ENCODE measurements around the gene MCF2L.
"Not testable (repeated sequence)": the region's sequence is repeated elsewhere in the genome, so short reads cannot be mapped to it uniquely, and the experiment has no call there.

The MCF2L gene

DNA sequence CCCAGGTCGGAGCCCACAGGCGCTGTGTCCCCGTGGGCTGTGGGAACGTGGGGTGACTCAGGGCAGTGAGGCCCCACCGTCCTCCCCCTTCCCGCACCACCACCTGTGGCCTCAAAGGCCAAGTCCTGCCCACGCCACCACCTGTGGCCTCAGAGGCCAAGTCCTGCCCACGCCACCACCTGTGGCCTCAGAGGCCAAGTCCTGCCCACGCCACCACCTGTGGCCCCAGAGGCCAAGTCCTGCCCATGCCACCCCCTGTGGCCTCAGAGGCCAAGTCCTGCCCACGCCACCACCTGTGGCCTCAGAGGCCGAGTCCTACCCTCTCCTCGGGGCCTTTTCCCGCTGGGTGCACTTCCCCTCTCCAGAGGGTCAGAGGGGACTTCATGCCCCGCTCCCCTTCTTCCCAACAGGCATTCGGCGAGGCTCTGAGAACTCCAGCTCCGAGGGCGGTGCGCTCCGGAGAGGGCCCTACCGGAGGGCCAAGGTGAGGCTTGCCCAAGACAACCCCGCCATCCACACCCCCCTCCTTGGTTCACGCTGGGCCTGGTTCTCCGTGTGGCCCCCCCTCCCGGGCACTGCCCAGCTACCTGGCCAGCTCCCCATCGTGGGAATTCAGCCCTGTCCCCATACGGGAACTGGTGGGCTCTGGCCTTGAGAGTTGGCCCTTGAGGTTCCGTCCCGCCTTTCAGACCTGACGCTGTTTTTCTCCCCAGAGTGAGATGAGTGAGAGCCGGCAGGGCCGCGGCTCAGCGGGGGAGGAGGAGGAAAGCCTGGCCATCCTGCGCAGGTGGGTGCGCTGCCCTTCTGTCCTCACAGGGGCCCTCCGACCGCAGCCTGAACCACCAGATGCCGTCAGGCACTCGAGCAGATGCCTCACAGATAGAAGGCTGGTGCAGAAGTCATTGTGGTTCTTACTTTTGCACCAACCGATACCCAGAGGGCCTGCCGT is 109.2 kb downstream of the MCF2L start:
- TF ChIP-seq, protein P1, sequence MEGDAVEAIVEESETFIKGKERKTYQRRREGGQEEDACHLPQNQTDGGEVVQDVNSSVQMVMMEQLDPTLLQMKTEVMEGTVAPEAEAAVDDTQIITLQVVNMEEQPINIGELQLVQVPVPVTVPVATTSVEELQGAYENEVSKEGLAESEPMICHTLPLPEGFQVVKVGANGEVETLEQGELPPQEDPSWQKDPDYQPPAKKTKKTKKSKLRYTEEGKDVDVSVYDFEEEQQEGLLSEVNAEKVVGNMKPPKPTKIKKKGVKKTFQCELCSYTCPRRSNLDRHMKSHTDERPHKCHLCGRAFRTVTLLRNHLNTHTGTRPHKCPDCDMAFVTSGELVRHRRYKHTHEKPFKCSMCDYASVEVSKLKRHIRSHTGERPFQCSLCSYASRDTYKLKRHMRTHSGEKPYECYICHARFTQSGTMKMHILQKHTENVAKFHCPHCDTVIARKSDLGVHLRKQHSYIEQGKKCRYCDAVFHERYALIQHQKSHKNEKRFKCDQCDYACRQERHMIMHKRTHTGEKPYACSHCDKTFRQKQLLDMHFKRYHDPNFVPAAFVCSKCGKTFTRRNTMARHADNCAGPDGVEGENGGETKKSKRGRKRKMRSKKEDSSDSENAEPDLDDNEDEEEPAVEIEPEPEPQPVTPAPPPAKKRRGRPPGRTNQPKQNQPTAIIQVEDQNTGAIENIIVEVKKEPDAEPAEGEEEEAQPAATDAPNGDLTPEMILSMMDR (conservative IDR thresholded peaks at IDR 0.05; ENCODE audit: low read depth, low read length) = no peak
- no peak for DNase-seq (ENCODE audit: low read depth)
- H3K4me3 ChIP-seq (ENCODE audit: low read depth, low read length) = no peak overlapping the region

DNA sequence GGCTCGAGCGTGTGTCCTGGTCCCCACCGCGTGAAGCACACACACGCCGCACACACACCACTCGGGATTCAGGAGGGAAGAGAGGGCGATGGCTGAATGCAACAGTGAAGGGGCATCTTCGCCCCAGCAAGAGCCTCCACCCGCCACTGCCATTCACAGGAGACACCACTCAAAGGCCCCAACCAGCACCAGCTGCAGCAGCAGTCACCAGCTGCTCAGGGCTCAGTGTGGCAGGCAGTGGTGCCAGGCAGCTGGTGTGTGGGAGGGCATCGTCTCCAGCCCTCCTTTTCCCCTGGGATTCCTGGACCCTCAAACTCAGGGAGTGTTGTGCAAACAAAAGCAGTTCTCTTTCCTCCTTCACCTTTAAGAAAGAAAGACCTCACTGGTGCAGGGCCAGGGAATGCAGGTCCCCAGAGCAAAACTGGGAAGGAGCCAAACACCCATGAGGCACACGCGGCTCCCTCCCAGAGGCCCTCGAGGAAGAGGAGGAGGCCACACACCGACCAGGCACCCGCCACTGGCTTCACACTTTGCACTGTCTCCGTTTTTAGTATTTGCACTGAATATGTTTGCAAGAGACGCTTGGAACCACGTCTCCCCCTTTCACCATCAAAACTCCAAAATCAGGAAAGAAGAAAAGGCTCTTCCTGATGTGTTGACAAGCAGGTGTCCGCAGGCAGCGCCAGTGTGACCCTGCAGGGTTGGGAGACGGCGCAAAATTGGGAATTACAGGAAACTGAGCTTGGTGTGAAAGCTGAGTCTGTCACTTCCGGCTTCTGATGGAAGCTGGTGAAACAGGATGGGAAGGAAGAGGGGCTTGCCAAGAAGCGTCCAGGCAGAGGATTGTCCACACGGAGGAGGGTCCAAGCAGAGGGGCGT is 110.1 kb downstream of the MCF2L start:
- TF ChIP-seq, protein P1 (conservative IDR thresholded peaks at IDR 0.05; ENCODE audit: low read depth, low read length) = no peak
- H3K4me3 ChIP-seq (ENCODE audit: low read depth, low read length) = no peak overlapping the region
- no peak for DNase-seq (ENCODE audit: low read depth)

DNA sequence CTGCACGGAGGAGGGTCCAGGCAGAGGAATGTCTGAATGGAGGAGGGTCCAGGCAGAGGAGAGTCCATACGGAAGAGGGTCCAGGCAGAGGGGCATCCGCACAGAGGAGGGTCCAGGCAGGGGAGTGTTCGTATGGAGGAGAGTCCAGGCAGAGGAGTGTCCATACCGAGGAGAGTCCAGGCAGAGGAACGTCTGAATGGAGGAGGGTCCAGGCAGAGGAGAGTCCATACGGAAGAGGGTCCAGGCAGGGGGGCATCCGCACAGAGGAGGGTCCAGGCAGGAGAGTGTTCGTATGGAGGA is 110.7 kb downstream of the MCF2L start:
- not testable (repeated sequence) for H3K4me3 ChIP-seq (ENCODE audit: low read depth, low read length); DNase-seq (ENCODE audit: low read depth)

DNA sequence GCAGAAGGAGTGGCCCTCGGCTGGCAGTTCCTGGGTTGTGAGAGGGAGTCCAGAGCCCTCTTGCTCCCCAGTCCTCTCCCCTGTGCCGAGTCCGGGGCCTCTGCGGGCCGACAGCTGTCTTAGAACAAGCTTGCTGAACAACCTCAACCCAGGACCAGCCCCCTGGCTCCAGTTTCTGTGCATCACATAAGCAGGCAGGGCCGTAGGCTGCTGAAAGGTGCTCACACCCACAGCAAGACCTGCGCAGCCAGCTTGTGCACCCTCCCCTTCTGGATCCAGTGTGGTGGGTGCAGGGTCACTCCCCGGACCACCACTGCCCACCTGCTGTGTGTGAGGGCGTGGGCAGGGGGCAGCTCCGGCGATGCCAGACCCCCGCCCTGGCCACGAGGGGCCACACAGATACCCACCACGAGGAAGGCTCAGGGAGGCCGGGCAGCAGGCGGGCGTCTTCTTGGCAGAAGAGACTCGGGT is 111.4 kb downstream of the MCF2L start:
- DNase-seq (ENCODE audit: low read depth) = no peak
- no peak overlapping the region for H3K4me3 ChIP-seq (ENCODE audit: low read depth, low read length)
- TF ChIP-seq, protein P1 (conservative IDR thresholded peaks at IDR 0.05; ENCODE audit: low read depth, low read length) = no peak

DNA sequence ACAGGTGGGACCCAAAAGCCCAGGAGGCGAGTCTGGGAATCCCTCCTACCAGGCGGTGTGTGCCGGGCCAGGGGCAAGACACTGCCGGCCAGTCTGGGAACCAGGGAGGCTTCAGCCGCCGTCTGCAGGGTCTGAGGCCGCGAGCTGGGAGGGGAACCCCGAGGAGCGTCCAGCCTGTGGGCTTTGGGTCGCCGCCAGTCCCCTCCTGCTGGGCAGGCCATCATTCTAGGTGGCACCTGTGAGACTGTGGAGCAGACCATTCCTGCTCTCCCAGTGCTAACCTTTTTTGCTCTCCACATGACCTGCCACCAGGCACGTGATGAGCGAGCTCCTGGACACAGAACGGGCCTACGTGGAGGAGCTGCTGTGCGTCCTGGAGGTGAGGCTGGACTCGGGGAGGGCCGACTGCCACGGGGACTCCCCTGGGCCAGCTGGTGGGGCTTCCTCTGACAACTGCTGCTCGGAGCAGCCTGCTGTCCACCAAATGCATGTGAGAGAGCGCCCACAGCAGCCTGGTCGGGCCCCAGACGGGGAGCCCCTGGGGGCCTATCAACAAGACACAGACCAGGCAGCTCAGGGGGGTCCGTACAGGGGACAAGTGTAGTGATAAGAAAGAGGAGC is 112.0 kb downstream of the MCF2L start:
- H3K4me3 ChIP-seq (ENCODE audit: low read depth, low read length) = no peak overlapping the region
- no peak for DNase-seq (ENCODE audit: low read depth)
- TF ChIP-seq, protein P1 (conservative IDR thresholded peaks at IDR 0.05; ENCODE audit: low read depth, low read length) = no peak

DNA sequence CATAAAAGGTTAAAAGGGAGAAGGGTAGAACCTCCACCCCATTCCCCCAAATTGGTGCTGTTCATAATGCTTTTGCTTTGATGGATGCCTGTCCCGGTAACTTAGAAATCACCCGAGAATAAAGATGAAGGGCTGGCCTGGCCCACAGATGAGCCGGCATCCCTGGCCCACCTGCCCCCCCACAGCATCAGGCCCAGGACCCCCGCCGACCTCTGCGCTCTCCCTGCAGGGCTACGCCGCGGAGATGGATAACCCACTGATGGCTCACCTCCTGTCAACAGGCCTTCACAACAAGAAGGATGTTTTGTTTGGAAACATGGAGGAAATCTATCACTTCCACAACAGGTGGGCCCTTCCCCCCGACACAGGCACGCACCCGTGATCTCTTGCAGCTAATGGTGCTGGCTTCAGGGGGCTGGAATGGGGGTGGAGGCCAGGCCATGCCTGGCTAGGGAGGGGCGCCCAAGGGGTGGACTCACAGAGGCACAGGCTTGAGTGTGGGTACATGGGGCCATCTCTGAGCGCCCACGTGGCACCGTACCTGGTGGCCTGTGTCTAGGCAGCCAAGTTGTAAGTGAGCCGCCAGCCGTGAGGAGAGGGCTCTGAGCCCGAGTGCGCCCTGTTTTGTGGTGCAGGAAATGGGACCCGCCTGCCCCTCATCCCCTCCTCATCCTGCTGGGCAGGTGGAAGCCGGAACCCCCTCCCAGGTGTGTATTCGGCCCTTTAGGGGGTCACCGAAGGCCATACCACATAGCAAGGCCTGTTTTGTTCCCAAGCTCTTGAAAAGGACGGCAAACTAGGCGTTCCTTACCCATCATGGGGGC is 113.4 kb downstream of the MCF2L start:
- DNase-seq (ENCODE audit: low read depth) = no peak
- TF ChIP-seq, protein P1 (conservative IDR thresholded peaks at IDR 0.05; ENCODE audit: low read depth, low read length) = no peak
- no peak overlapping the region for H3K4me3 ChIP-seq (ENCODE audit: low read depth, low read length)
